AG09319 (cell line): ENCODE measurements around the gene FGGY.

Experiments used
- DNase-seq: peaks from one replicate; pipeline ENCODE4 v3.0.0-alpha.2; 2010; ENCODE audit warnings: low read depth; ENCODE audit errors: extremely low read depth
- TF ChIP-seq, protein P1 (sequence below): IDR thresholded peaks from 2 replicates; pipeline ENCODE4 v1.5.1; 2011; ENCODE audit warnings: low read depth, mild to moderate bottlenecking, inconsistent platforms, low read length, moderate library complexity

Gene FGGY

GRCh38 chr1:59323879-59324278, 27.0 kb downstream of the FGGY start:
- no peak for DNase-seq
- TF ChIP-seq, protein P1, sequence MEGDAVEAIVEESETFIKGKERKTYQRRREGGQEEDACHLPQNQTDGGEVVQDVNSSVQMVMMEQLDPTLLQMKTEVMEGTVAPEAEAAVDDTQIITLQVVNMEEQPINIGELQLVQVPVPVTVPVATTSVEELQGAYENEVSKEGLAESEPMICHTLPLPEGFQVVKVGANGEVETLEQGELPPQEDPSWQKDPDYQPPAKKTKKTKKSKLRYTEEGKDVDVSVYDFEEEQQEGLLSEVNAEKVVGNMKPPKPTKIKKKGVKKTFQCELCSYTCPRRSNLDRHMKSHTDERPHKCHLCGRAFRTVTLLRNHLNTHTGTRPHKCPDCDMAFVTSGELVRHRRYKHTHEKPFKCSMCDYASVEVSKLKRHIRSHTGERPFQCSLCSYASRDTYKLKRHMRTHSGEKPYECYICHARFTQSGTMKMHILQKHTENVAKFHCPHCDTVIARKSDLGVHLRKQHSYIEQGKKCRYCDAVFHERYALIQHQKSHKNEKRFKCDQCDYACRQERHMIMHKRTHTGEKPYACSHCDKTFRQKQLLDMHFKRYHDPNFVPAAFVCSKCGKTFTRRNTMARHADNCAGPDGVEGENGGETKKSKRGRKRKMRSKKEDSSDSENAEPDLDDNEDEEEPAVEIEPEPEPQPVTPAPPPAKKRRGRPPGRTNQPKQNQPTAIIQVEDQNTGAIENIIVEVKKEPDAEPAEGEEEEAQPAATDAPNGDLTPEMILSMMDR, result no peak

GRCh38 chr1:59328353-59328752, 31.5 kb downstream of the FGGY start:
- DNase-seq, result no peak
- TF ChIP-seq, protein P1, result no peak

- no peak for DNase-seq
- TF ChIP-seq, protein P1, result no peak
Observed at GRCh38 chr1:59329412-59330053, 32.6 kb downstream of the FGGY start.

GRCh38 chr1:59331686-59332620, 35.1 kb downstream of the FGGY start:
- TF ChIP-seq, protein P1, result no peak
- DNase-seq, result no peak

DNA sequence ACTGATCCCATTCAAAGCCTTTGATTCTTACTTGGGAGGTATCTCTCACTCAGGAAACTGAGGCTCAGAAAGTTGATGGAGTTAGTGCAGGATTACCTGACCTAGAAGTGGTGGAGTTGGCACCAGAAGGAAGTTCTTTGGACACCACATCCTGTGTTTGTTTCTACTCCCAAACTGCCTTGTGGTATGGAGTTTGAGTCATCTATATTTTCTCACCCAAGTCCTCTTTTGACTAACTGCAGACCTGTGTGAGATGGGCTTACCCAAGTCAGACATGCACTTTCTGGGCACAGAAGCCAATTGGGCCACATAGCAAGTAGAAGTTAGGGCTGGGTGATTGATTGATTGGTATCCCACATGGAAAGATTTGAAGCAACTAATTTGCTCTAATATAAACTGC, 36.1 kb downstream of the FGGY start:
- DNase-seq, result no peak
- TF ChIP-seq, protein P1, result no peak

GRCh38 chr1:59333626-59334277, 36.9 kb downstream of the FGGY start:
- DNase-seq, result no peak
- TF ChIP-seq, protein P1, result no peak
